Trophoblast cell (in vitro differentiated cells and primary cell): ENCODE measurements around the gene ADCK2.
"Not testable (repeated sequence)": the region's sequence is repeated elsewhere in the genome, so short reads cannot be mapped to it uniquely, and the experiment has no call there.

ENCODE experiments used
- DNase-seq, 2 donors: peaks; one replicate each; pipeline ENCODE4 v3.0.0-alpha.2; 2016
- H2AFZ ChIP-seq: 2 replicates; pipeline ENCODE4 v1.6.1; 2013; ENCODE audit warnings: low read length, moderate library complexity, mild to moderate bottlenecking; ENCODE audit not compliant: insufficient read depth, poor library complexity
- H2AK5ac ChIP-seq: 2 replicates; pipeline ENCODE4 v1.6.1; 2013; ENCODE audit warnings: mild to moderate bottlenecking, low read length
- H2BK120ac ChIP-seq: 2 replicates; pipeline ENCODE4 v1.6.1; 2013; ENCODE audit warnings: low read length, mild to moderate bottlenecking, moderate library complexity; ENCODE audit not compliant: insufficient read depth, poor library complexity
- H2BK12ac ChIP-seq: 2 replicates; pipeline ENCODE4 v1.6.1; 2013; ENCODE audit warnings: mild to moderate bottlenecking, low read length, moderate library complexity
- H2BK5ac ChIP-seq: 2 replicates; pipeline ENCODE4 v1.6.1; 2013; ENCODE audit warnings: low read length, low read depth, moderate library complexity, mild to moderate bottlenecking; ENCODE audit not compliant: poor library complexity
- H3K14ac ChIP-seq: 2 replicates; pipeline ENCODE4 v1.6.1; 2013; ENCODE audit warnings: mild to moderate bottlenecking, low read length
- H3K18ac ChIP-seq: 2 replicates; pipeline ENCODE4 v1.6.1; 2013; ENCODE audit warnings: mild to moderate bottlenecking, low read length
- H3K23ac ChIP-seq: 2 replicates; pipeline ENCODE4 v1.6.1; 2013; ENCODE audit warnings: low read length
- H3K27ac ChIP-seq: 2 replicates; pipeline ENCODE4 v1.5.1; 2013; ENCODE audit warnings: low read depth, mild to moderate bottlenecking, inconsistent platforms, low read length, moderate library complexity
- H3K27me3 ChIP-seq: 2 replicates; pipeline ENCODE4 v1.6.1; 2013; ENCODE audit warnings: inconsistent platforms, mild to moderate bottlenecking, low read length, moderate library complexity; ENCODE audit not compliant: insufficient read depth
- H3K36me3 ChIP-seq, 2 experiments: 1 replicate in 1 of 2; 2 replicates in 1 of 2; pipeline ENCODE4 v1.6.1; 2013; ENCODE audit warnings: low read length in 2 of 2, mild to moderate bottlenecking in 2 of 2, moderate library complexity in 1 of 2; ENCODE audit not compliant: insufficient read depth in 2 of 2, control insufficient read depth in 1 of 2
- H3K4ac ChIP-seq: 2 replicates; pipeline ENCODE4 v1.6.1; 2013; ENCODE audit warnings: low read depth, mild to moderate bottlenecking, low read length, moderate library complexity
- H3K4me1 ChIP-seq, 2 experiments: 1 replicate in 1 of 2; 2 replicates in 1 of 2; pipeline ENCODE4 v1.6.1; 2013; ENCODE audit warnings: low read length in 2 of 2, mild to moderate bottlenecking in 2 of 2, moderate library complexity in 1 of 2; ENCODE audit not compliant: insufficient read depth in 2 of 2, control insufficient read depth in 1 of 2
- H3K4me2 ChIP-seq: 2 replicates; pipeline ENCODE4 v1.6.1; 2013; ENCODE audit warnings: inconsistent platforms, mild to moderate bottlenecking, low read length, moderate library complexity
- H3K4me3 ChIP-seq: 2 replicates; pipeline ENCODE4 v1.5.1; 2013; ENCODE audit warnings: mild to moderate bottlenecking, low read depth, low read length, inconsistent platforms
- H3K79me1 ChIP-seq: one replicate; pipeline ENCODE4 v1.6.1; 2013; ENCODE audit warnings: low read length
- H3K79me2 ChIP-seq: 2 replicates; pipeline ENCODE4 v1.6.1; 2013; ENCODE audit warnings: low read length, mild to moderate bottlenecking; ENCODE audit not compliant: control insufficient read depth, insufficient read depth, poor library complexity
- H3K9ac ChIP-seq: 2 replicates; pipeline ENCODE4 v1.6.1; 2013; ENCODE audit warnings: mild to moderate bottlenecking, low read length
- H3K9me3 ChIP-seq: 2 replicates; pipeline ENCODE4 v1.6.1; 2013; ENCODE audit warnings: low read depth, mild to moderate bottlenecking, control low read depth, inconsistent platforms, low read length; ENCODE audit not compliant: insufficient read depth
- H4K12ac ChIP-seq: 2 replicates; pipeline ENCODE4 v1.6.1; 2013; ENCODE audit warnings: low read depth, mild to moderate bottlenecking, low read length, moderate library complexity
- H4K8ac ChIP-seq: 2 replicates; pipeline ENCODE4 v1.6.1; 2013; ENCODE audit warnings: low read depth, mild to moderate bottlenecking, low read length, moderate library complexity
- H4K91ac ChIP-seq: one replicate; pipeline ENCODE4 v1.6.1; 2013; ENCODE audit warnings: low read depth, mild to moderate bottlenecking, low read length, moderate library complexity
- WGBS: extraction: QIAGEN DNeasy Blood & Tissue Kit; methylation state at CpG from one replicate; pipeline ENCODE4 v1.1.7; 2013; ENCODE audit warnings: missing lambda C conversion rate; ENCODE audit not compliant: insufficient read length, insufficient coverage; ENCODE audit errors: extremely low coverage; 5-methylcytosine and 5-hydroxymethylcytosine counted together

ADCK2 gene

DNA sequence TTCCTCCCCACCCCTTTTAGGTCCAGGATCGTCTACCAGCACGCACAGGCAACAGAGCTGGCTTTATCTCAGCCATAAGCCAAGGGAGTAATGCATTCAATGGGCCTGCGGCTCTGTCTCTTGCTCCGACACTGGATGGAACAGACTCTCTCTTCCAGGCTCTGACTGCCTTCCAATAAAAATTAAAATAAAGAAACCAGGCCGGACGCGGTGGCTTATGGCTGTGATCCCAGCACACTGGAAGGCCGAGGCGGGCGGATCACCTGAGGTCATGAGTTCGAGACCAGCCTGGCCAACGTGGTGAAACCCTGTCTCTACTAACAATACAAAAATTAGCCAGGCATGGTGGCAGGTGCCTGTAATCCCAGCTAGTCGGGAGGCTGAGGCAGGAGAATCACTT, 28.0 kb upstream of the ADCK2 start:
- Histone ChIP-seq H3K4me1 (peaks cover 11% of the 10 kb centered on the region in 2 experiments), H3K9ac (peak overlapping the region; percentile 54), H3K79me1 (peaks cover 13% of the 10 kb centered on the region)
- H4K91ac ChIP-seq, H3K18ac ChIP-seq, H3K4me3 ChIP-seq, H2AFZ ChIP-seq, H3K4ac ChIP-seq, H3K27me3 ChIP-seq, H3K23ac ChIP-seq, H3K9me3 ChIP-seq, H3K4me2 ChIP-seq, H2BK5ac ChIP-seq, H2BK12ac ChIP-seq, H4K12ac ChIP-seq, H3K36me3 ChIP-seq, H2BK120ac ChIP-seq, H2AK5ac ChIP-seq, H4K8ac ChIP-seq, H3K27ac ChIP-seq, DNase-seq, H3K14ac ChIP-seq, H3K79me2 ChIP-seq: not testable (repeated sequence)
- no CpG with 5 or more reads among the region's 13 CpGs for WGBS

DNA sequence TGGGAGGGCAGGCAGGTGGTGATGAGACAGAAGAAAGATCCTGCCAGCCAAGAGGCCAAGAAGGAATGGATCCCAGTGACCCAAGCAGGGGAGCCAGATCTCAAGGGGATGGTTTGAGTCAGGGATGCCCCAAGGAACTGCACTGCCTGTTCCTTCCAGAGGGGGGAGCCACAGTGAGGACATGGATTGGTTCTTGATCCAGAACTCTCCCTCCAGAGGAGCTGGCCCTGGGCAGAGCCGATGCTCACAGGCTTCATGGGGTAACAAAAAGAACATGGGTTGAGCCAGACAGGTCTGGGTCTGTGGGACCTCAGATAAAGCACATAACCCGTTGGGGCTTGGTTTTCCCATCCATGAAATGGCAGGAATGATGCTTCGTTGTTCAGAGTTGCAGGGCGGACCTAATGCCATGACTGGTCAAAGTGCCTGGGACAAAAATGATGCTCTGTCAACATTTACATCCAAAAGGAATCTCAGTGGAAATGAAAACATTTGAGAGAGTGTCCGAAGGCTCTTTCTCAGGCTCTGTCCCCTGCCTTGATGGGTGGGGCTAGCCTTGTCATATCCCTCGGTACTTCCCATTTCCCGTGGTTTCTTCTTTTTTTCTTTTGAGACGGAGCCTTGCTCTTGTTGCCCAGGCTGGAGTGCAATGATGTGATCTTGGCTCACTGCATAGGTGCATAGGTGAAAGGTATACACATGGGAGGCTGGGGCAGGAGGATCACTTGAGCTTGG, 27.4 kb upstream of the ADCK2 start:
- Histone ChIP-seq H3K9me3 (no peaks in the 10 kb centered on the region), H3K4me3 (no peak overlapping the region), H3K18ac (no peak overlapping the region), H3K4ac (no peak overlapping the region), H3K36me3 (no peaks in the 10 kb centered on the region), H2AFZ (no peak overlapping the region), H3K23ac (no peak overlapping the region), H2AK5ac (no peak overlapping the region), H4K91ac (no peak overlapping the region), H3K14ac (no peak overlapping the region), H2BK120ac (no peak overlapping the region), H3K79me2 (no peaks in the 10 kb centered on the region), H3K27me3 (no peaks in the 10 kb centered on the region), H4K12ac (no peak overlapping the region), H4K8ac (no peak overlapping the region), H3K4me2 (no peak overlapping the region), H3K27ac (no peak overlapping the region), H3K9ac (no peak overlapping the region), H3K4me1 (peaks cover 8% of the 10 kb centered on the region in 2 experiments), H2BK12ac (no peak overlapping the region), H2BK5ac (no peak overlapping the region), H3K79me1 (peaks cover 7% of the 10 kb centered on the region)
- WGBS = no CpG with 5 or more reads among the region's 8 CpGs
- no peak for DNase-seq

DNA sequence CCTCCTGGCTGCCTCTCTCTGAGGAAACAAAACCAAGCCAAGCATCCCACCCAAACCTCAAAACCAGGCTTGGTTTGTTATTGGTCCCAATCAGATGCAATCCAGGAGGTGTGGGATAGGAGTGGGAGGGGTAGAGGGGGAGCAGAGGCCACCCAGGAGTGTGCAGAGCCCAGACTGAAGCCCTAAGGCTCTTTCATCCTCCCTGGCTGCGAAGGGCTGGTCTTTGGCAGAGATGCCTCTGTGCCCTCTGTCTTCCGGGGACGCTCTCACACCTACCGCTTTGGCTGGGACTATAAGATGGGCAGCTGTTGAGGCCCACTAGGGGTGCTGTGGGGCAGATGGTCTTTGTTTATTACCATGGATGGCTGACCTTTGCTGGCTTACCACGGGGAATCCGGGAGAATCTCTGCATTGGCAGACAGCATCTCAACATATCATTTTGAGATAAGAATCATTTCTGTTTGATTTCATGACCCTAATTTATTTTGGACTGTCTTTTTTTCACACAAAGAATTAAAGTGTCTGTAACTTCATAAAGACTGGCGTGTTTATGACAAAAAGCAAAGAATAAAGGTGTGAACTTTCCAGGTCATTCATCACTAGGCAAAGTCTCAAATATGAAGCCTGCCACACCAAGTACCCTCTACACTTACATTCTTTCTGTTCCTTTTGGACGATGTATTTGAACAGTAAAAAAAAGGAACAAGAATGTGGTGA, 25.7 kb upstream of the ADCK2 start:
- DNase-seq = peak; percentile 42 to 62
- WGBS = no CpG with 5 or more reads among the region's 8 CpGs
- no peaks in the 10 kb centered on the region for H3K9me3 ChIP-seq

DNA sequence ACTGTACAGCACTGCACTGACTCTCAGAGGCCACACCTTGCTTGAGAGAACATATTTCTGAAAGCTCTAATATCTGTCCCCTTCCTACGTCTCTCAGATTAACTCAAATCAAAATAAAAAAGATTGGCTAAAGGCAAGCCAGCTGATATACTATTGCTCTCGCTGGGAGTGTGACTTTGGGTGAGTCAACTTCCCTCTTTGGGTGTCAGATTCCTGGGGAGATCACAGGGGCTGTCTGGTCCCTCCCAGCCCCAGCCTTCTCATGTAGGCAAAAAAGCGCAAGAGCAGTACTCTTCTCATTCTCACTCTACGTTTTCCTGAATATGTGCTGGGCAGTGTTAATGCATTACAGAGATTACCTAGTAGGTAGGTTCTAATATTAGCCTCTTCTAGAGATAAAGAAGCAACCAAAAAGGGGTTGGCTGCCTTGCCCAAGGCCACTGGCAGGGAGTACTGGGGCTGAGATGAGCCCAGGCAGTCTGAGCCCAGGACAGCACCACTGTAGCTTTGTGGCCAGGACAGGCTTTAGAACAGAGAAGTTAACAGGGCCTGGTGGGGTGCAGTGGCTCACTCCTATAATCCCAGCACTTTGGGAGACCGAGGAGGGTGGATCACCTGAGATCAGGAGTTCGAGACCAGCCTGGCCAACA, 23.1 kb upstream of the ADCK2 start:
- no CpG with 5 or more reads among the region's 6 CpGs for WGBS
- Histone ChIP-seq H3K14ac (no peak overlapping the region), H3K23ac (no peak overlapping the region), H3K9ac (no peak overlapping the region), H3K4me2 (no peak overlapping the region), H2AFZ (no peak overlapping the region), H3K4ac (no peak overlapping the region), H3K9me3 (no peaks in the 10 kb centered on the region), H3K27ac (no peak overlapping the region), H4K12ac (no peak overlapping the region), H3K36me3 (no peaks in the 10 kb centered on the region), H3K4me1 (peaks cover 0 to 3% of the 10 kb centered on the region in 2 experiments), H3K18ac (no peak overlapping the region), H3K27me3 (no peaks in the 10 kb centered on the region), H2BK12ac (no peak overlapping the region), H4K8ac (no peak overlapping the region), H3K4me3 (no peak overlapping the region), H2AK5ac (no peak overlapping the region), H3K79me2 (no peaks in the 10 kb centered on the region), H4K91ac (no peak overlapping the region), H3K79me1 (no peaks in the 10 kb centered on the region), H2BK5ac (no peak overlapping the region), H2BK120ac (no peak overlapping the region)
- no peak for DNase-seq

More for the DNA sequence above, 25.7 kb upstream of the ADCK2 start:
- no peak overlapping the region for H2AK5ac ChIP-seq
- no peaks in the 10 kb centered on the region for H3K27me3 ChIP-seq
- no peak overlapping the region for H4K12ac ChIP-seq
- H2AFZ ChIP-seq = no peak overlapping the region
- H3K18ac ChIP-seq = no peak overlapping the region
- H3K79me1 ChIP-seq = no peaks in the 10 kb centered on the region
- no peak overlapping the region for H3K4ac ChIP-seq
- H3K4me1 ChIP-seq = peaks cover 0 to 3% of the 10 kb centered on the region in 2 experiments
- no peak overlapping the region for H4K91ac ChIP-seq
- H3K36me3 ChIP-seq = no peaks in the 10 kb centered on the region
- H3K9ac ChIP-seq = no peak overlapping the region
- no peaks in the 10 kb centered on the region for H3K79me2 ChIP-seq
- no peak overlapping the region for H3K27ac ChIP-seq
- no peak overlapping the region for H2BK5ac ChIP-seq
- no peak overlapping the region for H3K23ac ChIP-seq
- no peak overlapping the region for H2BK12ac ChIP-seq
- no peak overlapping the region for H3K4me2 ChIP-seq
- H2BK120ac ChIP-seq = no peak overlapping the region
- no peak overlapping the region for H3K4me3 ChIP-seq
- no peak overlapping the region for H3K14ac ChIP-seq
- H4K8ac ChIP-seq = no peak overlapping the region
